ENCODE data around the gene ARMH3.
"Not testable (repeated sequence)": the region's sequence is repeated elsewhere in the genome, so short reads cannot be mapped to it uniquely, and the experiment has no call there.

GRCh38 chr10:102035807-102036206, 20.2 kb downstream of the ARMH3 start:
- not testable (repeated sequence) for TF ChIP-seq EZH2phosphoT487 (IDR thresholded peaks at IDR 0.05; ENCODE audit: low read length); EZH2 (optimal IDR thresholded peaks at IDR 0.05; ENCODE audit: low read depth, low read length)
